GM19025 (cell line): ENCODE data around the gene AXDND1.
A peak's percentile ranks its signal among the peaks of the same experiment; 100 is the strongest.

Source experiments
- ATAC-seq: cut with Tn5 transposase; IDR thresholded peaks from one replicate; pipeline ENCODE4 v1.9.1; 2021; ENCODE audit warnings: mild to moderate bottlenecking, low read depth, moderate library complexity; ENCODE audit not compliant: unreplicated experiment

The AXDND1 gene

GRCh38 chr1:179550746-179551682 lies 185.2 kb downstream of the AXDND1 start:
- ATAC-seq: peak; percentile 78

- ATAC-seq: no peak
Measured at GRCh38 chr1:179554427-179554826, 188.7 kb downstream of the AXDND1 start.

- no peak for ATAC-seq
Measured at GRCh38 chr1:179558078-179558477, 192.3 kb downstream of the AXDND1 start.

- ATAC-seq: no peak
Measured at GRCh38 chr1:179575497-179576314, 209.9 kb downstream of the AXDND1 start, which contains the start of gene NPHS2. NPHS2 (minus strand) TSS chr1:179575948; CDS start chr1:179575864, 84 bp downstream.

GRCh38 chr1:179576509-179576908 lies 210.7 kb downstream of the AXDND1 start:
- no peak for ATAC-seq

GRCh38 chr1:179583771-179584320 lies 218.1 kb downstream of the AXDND1 start:
- no peak for ATAC-seq

GRCh38 chr1:179586107-179586823 lies 220.5 kb downstream of the AXDND1 start:
- ATAC-seq: no peak

- ATAC-seq: no peak
Measured at GRCh38 chr1:179587336-179587735, 221.6 kb downstream of the AXDND1 start.

- ATAC-seq: no peak
Measured at GRCh38 chr1:179588425-179589024, 222.8 kb downstream of the AXDND1 start.

GRCh38 chr1:179589509-179589908 lies 223.7 kb downstream of the AXDND1 start:
- ATAC-seq: no peak

- no peak for ATAC-seq
Measured at GRCh38 chr1:179590671-179591070, 224.9 kb downstream of the AXDND1 start.

GRCh38 chr1:179591253-179591591 lies 225.5 kb downstream of the AXDND1 start:
- ATAC-seq: no peak

GRCh38 chr1:179591592-179592580 lies 226.1 kb downstream of the AXDND1 start, which contains the start of gene TDRD5:
TDRD5 (plus strand) TSS chr1:179591832; CDS start chr1:179592616, 784 bp downstream.
- no peak for ATAC-seq

GRCh38 chr1:179598631-179599030 lies 232.9 kb downstream of the AXDND1 start:
- no peak for ATAC-seq

GRCh38 chr1:179599623-179600249 lies 234.0 kb downstream of the AXDND1 start:
- ATAC-seq: no peak

GRCh38 chr1:179601093-179601492 lies 235.3 kb downstream of the AXDND1 start:
- ATAC-seq: no peak
